RPMI8226 (cell line): Measurements from ENCODE around the gene KDM5B.
"Not testable (repeated sequence)": the region's sequence is repeated elsewhere in the genome, so short reads cannot be mapped to it uniquely, and the experiment has no call there.

Experiments
- DNase-seq: peaks from one replicate; pipeline ENCODE4 v3.0.0-alpha.2; 2015

Gene KDM5B

GRCh38 chr1:202812176-202813026, 4.2 kb upstream of the KDM5B start:
- no peak for DNase-seq

GRCh38 chr1:202811296-202812175, 3.3 kb upstream of the KDM5B start:
- DNase-seq, result no peak

- DNase-seq, result peak; percentile 88
Measured at GRCh38 chr1:202810615-202811295, 2.5 kb upstream of the KDM5B start, which contains the start of gene PCAT6. Gene PCAT6 (plus strand): TSS chr1:202810954.

DNA sequence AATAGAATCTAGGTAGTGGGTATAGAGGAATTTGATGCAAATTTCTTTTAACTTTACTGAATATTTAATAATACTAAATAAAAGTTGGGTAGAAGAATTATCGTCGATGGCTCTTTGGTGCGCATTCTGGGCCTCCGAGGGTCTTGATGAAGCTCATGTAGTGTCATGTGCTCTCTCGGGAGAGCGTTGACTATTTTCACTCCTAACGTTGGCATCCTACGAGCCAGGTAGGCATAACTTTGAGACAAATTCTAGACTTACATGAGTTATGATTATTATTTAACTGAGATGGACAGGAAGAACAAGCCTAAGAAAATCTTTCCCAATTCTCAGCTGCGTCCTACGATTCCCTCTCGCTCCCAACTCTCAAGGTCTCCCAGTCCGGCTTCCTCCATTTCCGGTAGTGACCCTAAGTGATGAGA, 2.0 kb upstream of the KDM5B start:
- no peak for DNase-seq

DNA sequence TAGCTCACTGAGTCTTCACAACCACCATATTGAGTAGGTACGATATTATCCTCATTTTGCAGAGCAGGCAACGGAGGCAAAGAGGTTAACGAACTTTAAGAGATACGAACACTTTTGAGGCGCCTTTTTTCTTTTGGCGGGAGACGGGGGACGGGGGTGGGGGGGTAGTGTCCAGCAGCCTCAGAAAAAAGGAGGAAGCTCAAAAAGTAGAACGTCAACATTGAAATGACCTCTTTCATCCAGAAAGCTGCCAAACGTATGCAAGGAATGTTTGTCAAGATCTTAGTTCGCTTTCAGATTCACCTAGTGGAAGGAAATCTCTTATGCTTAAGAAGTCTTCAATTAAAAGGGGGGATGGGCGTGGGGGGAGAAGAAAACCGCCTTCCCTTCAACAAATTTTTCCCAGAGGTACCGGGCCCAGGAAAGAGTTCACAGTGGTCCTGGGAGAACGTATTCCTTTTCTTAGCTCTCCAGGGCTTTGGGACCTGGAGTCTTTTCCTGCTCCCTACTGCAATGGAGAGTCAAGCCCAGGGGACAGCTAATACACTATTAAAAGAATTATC, 1.5 kb upstream of the KDM5B start:
- no peak for DNase-seq

DNA sequence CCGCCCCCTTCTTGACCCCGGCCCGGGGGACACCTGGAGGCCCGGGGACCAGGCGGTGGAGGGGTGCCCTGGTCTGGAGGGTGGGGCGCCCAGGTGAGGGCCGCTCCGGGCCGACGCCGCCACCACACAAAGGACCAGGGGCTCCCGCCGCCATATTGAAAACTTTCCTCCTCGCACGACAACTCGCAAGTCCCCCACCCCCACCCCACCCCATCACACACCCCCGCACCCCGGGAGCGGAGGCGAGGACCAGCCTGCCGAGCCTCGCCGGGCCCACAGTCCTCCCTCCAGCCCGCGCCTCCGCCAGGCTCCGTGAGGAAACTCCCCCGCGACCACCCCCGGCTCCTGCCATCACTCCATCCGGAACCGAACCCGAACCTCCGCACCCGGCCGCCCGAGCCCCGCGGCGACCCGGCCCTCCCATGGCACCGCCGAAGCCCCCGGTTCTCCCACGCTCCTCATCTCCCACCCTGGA, 733 bp downstream of the KDM5B start:
- no peak for DNase-seq

DNA sequence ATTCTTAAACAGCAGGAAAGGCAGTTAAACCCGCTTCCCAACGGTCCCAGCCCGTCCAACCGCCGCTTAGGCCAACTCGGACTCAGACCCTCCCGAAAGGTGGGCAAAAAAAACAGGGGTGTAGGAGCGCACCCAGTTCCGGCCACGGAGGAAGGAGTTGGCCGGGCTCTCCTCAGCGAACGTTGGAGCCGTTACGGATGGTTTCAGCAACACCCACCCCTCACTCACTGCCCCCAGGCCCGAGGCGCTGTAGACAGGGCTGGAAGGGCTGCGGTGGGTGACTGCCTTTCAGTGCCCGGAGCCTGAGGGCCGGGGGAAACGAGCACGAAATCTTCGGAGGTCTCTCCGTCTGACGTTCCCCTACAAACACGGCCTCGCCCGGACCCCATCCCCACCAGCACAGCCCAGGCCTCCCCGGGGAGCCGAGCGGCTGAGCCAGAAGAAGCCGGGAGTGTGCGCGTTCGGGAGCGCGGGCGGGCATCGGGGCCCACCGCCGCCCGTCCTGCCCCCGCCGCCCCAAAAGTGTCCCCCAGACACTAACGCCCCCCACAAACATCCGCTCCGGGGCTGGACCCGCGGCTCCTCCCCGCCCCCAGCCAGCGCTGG, 1.3 kb downstream of the KDM5B start:
- no peak for DNase-seq

GRCh38 chr1:202805886-202806844, 2.1 kb downstream of the KDM5B start:
- no peak for DNase-seq

DNA sequence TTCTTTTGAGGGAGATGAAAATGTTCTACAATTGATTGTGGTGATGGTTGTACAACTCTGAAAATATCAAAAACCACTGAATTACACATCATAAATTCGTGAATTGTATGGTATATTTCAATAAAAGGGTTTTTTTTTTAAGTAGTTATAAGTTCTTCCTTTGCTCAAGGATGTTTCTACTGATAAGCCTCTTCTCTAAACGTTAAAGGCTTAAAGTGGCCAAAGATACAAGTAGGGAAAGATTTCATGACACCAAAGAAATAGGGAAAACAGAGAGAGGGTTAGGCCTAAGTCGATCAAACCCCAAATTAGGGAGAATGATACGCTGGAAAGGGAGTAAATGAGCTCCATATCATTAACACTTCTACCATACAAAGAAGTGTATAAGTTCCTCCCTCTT, 4.1 kb downstream of the KDM5B start:
- DNase-seq, result no peak

DNA sequence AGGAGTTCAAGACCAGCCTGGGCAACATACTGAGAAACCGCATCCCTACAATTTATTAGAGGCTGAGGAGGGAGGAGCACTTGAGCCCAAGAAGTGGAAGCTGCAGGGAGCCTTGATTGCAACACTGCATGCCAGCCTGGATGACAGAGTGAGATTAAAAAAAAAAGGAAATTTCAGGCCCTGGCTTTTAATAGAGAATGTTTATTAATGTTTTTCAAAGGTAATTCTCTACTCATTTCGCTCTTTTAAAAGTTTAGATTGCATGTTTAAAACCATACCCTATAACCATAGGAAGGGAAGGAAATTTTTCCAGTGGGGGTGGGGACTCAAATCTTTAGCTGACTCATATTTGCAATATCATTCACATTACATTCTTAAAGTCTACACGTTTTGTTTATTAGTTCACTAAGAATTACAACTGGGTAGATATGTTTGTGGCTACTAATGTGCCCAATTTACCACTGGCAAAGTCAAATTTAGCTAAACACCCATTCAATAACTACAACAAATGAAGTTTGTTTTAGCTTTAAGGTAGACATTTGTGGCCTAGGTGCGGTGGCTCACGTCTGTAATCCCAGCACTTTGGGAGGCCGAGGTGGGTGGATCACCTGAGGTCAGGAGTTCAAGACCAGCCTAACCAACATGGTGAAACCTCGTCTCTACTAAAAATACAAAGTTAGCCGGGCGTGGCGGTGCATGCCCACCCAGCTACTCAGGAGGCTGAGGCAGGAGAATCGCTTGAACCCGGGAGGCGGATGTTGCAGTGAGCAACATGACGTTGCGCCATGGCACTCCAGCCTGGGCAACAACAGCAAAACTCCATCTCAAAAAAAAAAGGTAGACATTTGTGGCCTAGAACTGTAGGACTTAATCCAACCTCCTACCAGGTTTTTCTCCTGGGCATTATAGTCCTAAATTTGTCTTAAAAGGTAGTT, 5.0 kb downstream of the KDM5B start:
- no peak for DNase-seq

- DNase-seq, result no peak
Measured at GRCh38 chr1:202802034-202802433, 6.2 kb downstream of the KDM5B start.

- DNase-seq, result no peak
Measured at GRCh38 chr1:202801175-202801574, 7.0 kb downstream of the KDM5B start.

- no peak for DNase-seq
Measured at GRCh38 chr1:202800742-202801141, 7.5 kb downstream of the KDM5B start.

- no peak for DNase-seq
Measured at GRCh38 chr1:202798792-202799331, 9.4 kb downstream of the KDM5B start.

- DNase-seq, result peak; percentile 21
Measured at GRCh38 chr1:202798260-202798659, 10.0 kb downstream of the KDM5B start.

GRCh38 chr1:202796670-202797069, 11.6 kb downstream of the KDM5B start:
- DNase-seq, result no peak

GRCh38 chr1:202794931-202795330, 13.3 kb downstream of the KDM5B start:
- not testable (repeated sequence) for DNase-seq

- DNase-seq, result no peak
Measured at GRCh38 chr1:202794051-202794740, 14.0 kb downstream of the KDM5B start.
